Right ventricle myocardium inferior (tissue), 1 donor: ENCODE measurements around the gene TPCN1. TPM values are rescaled to one million over a fixed set of nuclear protein-coding genes. Genes with fewer than 3 reads are reported as not detected.
"Not testable (repeated sequence)": the region's sequence is repeated elsewhere in the genome, so short reads cannot be mapped to it uniquely, and the experiment has no call there.

Source experiments
- ATAC-seq: fragments of 200-7000 bp; cut with Tn5 transposase; one replicate; pipeline ENCODE4 v1.9.1; 2020; ENCODE audit warnings: mild to moderate bottlenecking, moderate library complexity
- DNase-seq: peaks from one replicate; pipeline ENCODE4 v3.0.0; 2021; ENCODE audit errors: missing footprints
- intact Hi-C: fragments of 100-400 bp; cut with DNase I; formaldehyde crosslinking; loops from one replicate; pipeline ENCODE4 v1.11.0; 2022
- total RNA-seq: library from RNA; stranded (reverse); fragmentation: NEBNext Ultra II Directional; extraction: Animal tissue kit (Norgen Biotek cat#: 25700); gene quantifications from one replicate; pipeline ENCODE4 v1.2.1, GENCODE V29; 2021
- donor health status: DM: no; HTN: yes; CAD: no; lungs with severe emphysema.

TPCN1 gene
- total RNA-seq, 1 donor from 2014 or later, result 120 TPM

- intact Hi-C loops, result loop anchor here (5.0 kb wide), 1 partner anchor 102 kb away; no protein-coding TSS in a partner anchor
- no peak for ATAC-seq
- no peak for DNase-seq
Observed at GRCh38 chr12:113194971-113195391, 26.3 kb upstream of the TPCN1 start.

DNA sequence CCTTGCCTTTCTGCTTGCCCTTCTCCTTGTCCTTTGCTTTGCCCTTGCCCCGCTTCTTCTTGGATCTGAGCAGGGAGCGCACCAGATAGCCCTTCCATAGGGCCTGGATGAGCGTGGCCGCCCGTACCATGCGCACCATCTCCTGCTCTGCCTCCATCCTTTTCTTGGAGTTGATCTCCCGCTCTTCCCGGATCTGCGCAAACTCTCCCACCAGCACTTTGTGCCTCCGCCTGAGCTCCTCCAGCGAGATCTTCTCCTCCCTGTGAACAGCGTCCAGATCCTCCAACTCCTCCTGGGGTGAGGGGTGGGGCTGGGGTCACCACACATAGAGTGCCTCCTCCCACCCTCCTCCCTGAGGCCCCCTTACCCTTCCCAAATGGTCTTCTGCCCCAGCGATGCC is 25.7 kb upstream of the TPCN1 start:
- intact Hi-C loops, result loop anchor here (5.0 kb wide), 1 partner anchor 102 kb away; no protein-coding TSS in a partner anchor
- DNase-seq (no peak), ATAC-seq (no peak)

DNA sequence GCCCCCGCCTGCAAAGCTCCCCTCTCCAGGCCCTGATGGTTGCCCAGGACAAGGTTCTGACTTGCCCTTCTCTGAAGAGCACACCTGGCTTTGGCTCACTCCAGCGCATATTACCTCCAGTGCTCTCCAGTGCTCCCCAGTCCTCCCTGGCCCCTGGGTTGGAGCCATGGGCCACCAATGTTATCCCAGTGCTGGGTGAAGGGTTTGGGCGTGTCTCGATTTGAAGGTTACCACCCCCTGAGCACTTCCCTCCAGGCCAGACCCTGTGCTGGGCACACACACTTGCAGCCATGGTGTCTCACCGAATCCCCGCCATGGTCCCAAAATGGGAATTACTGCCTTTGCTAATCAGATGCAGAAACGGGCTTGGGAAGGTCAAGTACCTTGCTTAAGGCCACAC is 24.7 kb upstream of the TPCN1 start:
- ATAC-seq (peak; percentile 15), DNase-seq (no peak)
- intact Hi-C loops, result loop anchor here (5.0 kb wide), 1 partner anchor 101 kb away; no protein-coding TSS in a partner anchor

GRCh38 chr12:113196990-113197389 is 24.3 kb upstream of the TPCN1 start:
- DNase-seq (peak; percentile 75), ATAC-seq (peak; percentile 91)
- intact Hi-C loops, result loop anchor here (5.0 kb wide), 1 partner anchor 100 kb away; no protein-coding TSS in a partner anchor

- ATAC-seq (no peak), DNase-seq (no peak)
- intact Hi-C loops, result loop anchor here (5.0 kb wide), 1 partner anchor 100 kb away; no protein-coding TSS in a partner anchor
Observed at GRCh38 chr12:113197518-113198077, 23.7 kb upstream of the TPCN1 start.

- intact Hi-C loops, result loop anchor here (5.0 kb wide), 1 partner anchor 99 kb away; no protein-coding TSS in a partner anchor
Observed at GRCh38 chr12:113198296-113198695, 23.0 kb upstream of the TPCN1 start.

GRCh38 chr12:113200021-113200797 is 21.1 kb upstream of the TPCN1 start:
- intact Hi-C loops, result no loop called here
- DNase-seq, result no peak
- no peak for ATAC-seq

More at GRCh38 chr12:113198296-113198695, 23.0 kb upstream of the TPCN1 start:
- ATAC-seq (no peak), DNase-seq (no peak)

- ATAC-seq (no peak), DNase-seq (no peak)
- intact Hi-C loops, result no loop called here
Observed at GRCh38 chr12:113201187-113202177, 19.8 kb upstream of the TPCN1 start.

- intact Hi-C loops, result no loop called here
- DNase-seq (no peak), ATAC-seq (no peak)
Observed at GRCh38 chr12:113202300-113203075, 18.8 kb upstream of the TPCN1 start.

GRCh38 chr12:113203852-113204760 is 17.2 kb upstream of the TPCN1 start:
- ATAC-seq (no peak), DNase-seq (no peak)
- intact Hi-C loops, result no loop called here

- intact Hi-C loops, result no loop called here
- DNase-seq (no peak), ATAC-seq (no peak)
Observed at GRCh38 chr12:113204804-113205203, 16.5 kb upstream of the TPCN1 start.

GRCh38 chr12:113206802-113207201 is 14.5 kb upstream of the TPCN1 start:
- intact Hi-C loops, ATAC-seq, DNase-seq: not testable (repeated sequence)

DNA sequence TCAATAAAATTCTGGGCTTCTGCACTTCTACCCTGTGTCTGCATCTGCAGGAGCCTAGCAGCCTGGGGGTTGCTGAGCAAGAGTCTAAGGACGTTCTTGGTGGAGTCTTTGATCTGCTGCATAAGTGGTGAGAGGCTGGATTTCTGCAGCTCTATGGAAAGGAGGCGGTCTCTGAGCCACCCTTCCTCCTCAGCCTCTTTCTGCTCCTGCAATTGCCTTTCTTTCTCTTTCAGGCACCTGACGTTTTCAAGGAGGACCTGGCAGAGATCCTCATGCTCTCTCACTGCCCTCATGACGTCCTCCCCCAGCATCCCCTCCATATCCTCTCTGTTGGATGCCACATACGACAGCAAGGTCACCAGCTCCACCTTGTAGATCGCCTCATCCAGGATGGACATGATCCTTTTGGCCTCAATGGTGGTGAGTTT is 13.6 kb upstream of the TPCN1 start:
- intact Hi-C loops, result no loop called here
- ATAC-seq, result no peak
- no peak for DNase-seq

GRCh38 chr12:113208041-113208934 is 13.0 kb upstream of the TPCN1 start:
- DNase-seq (peak; percentile 58), ATAC-seq (peak; percentile 83)
- intact Hi-C loops, result no loop called here

DNA sequence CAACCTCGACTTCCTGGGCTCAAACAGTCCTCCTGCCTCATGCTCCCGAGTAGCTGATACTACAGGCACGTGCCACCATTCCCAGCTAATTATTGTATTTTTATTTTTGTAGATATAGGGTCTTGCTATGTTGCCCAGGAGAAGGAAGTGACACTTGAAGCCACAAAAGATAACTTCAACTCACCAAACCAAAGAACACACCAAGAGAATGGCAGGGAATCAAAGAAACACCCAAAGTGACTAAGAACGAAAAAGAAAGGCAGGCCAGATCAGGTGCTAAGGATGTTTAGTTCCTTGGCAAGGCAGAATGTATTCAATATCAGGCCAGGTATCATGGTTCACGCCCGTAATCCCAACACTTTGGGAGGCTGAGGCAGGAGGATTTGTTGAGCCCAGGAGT is 10.1 kb upstream of the TPCN1 start:
- ATAC-seq (no peak), DNase-seq (no peak)
- intact Hi-C loops, result no loop called here

DNA sequence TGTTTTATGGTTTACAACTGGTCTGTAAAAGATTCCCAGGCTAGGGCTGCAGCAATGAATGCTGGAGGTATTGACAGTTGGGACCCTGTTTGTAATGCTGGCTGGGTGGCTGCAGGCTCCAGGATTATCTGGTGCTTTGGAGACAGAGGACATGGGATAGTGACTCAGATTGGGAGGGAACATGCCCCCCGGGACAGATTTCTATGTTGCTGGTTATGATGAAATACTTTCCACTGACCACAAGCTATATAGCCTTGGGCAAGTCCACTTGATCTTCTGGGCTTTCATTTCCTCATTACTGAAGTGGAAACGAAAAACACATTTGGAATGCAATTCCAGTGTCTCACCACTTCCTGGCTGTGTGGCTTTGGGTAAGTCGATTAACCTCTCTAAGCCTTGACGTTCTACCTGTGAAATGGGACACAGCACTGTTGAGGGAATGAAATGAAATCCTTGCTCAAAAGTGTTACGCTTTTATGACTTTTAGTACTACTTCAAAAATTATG is 6.3 kb upstream of the TPCN1 start:
- intact Hi-C loops, result no loop called here
- ATAC-seq (peak; percentile 97), DNase-seq (no peak)
